Measurements from ENCODE around the gene UROD.
A peak's percentile ranks its signal among the peaks of the same experiment; 100 is the strongest.
"Not testable (repeated sequence)": the region's sequence is repeated elsewhere in the genome, so short reads cannot be mapped to it uniquely, and the experiment has no call there.

The UROD gene

GRCh38 chr1:45040297-45040696 is 28.2 kb downstream of the UROD start:
- DNase-seq (ENCODE audit: low read depth), result no peak

- DNase-seq (ENCODE audit: low read depth), result no peak
These were observed 31.0 kb downstream of the UROD start for GRCh38 chr1:45043094-45043493.

- no peak for DNase-seq (ENCODE audit: low read depth)
These were observed 32.9 kb downstream of the UROD start for GRCh38 chr1:45044916-45045315.

GRCh38 chr1:45047032-45047431 is 35.0 kb downstream of the UROD start:
- no peak for DNase-seq (ENCODE audit: low read depth)

GRCh38 chr1:45051005-45051772 is 39.1 kb downstream of the UROD start:
- DNase-seq (ENCODE audit: low read depth), result no peak

- no peak for DNase-seq (ENCODE audit: low read depth)
These were observed 45.5 kb downstream of the UROD start for GRCh38 chr1:45057542-45057941.

- DNase-seq (ENCODE audit: low read depth), result no peak
These were observed 47.8 kb downstream of the UROD start for GRCh38 chr1:45059829-45060228.

- DNase-seq (ENCODE audit: low read depth), result not testable (repeated sequence)
These were observed 50.4 kb downstream of the UROD start for GRCh38 chr1:45062463-45062862.

- DNase-seq (ENCODE audit: low read depth), result peak; percentile 1
These were observed 53.0 kb downstream of the UROD start for GRCh38 chr1:45065083-45065482.

All from EH (cell line).